Fibroblast of skin of back (primary cell): ENCODE results near the gene FGF4. TPM values are rescaled to one million over a fixed set of nuclear protein-coding genes. Genes with fewer than 3 reads are reported as not detected.
A peak's percentile ranks its signal among the peaks of the same experiment; 100 is the strongest.

Experiments used
- DNase-seq: peaks from one replicate; pipeline ENCODE4 v3.0.0-alpha.2; 2013
- polyA plus RNA-seq, 2 experiments: library from polyadenylated mRNA; unstranded; fragments of 120-200 nt; gene quantifications; one replicate each; pipeline ENCODE4 v1.2.1, GENCODE V29; 2013; ENCODE audit not compliant: insufficient read length in 2 of 2

The FGF4 gene
- polyA plus RNA-seq (2013, experiment 1 of 2; ENCODE audit: insufficient read length): 0.04 TPM
- polyA plus RNA-seq (2013, experiment 2 of 2; ENCODE audit: insufficient read length): not detected

- DNase-seq: no peak
Observed at GRCh38 chr11:69775163-69775755, at the start of gene FGF4. Gene FGF4, minus strand, starts transcription at chr11:69775341. Its CDS starts 257 bp downstream, at chr11:69775084.

GRCh38 chr11:69823641-69824265 is 48.6 kb upstream of the FGF4 start:
- DNase-seq: no peak

GRCh38 chr11:69822676-69823494 is 47.7 kb upstream of the FGF4 start:
- DNase-seq: no peak

- no peak for DNase-seq
Observed at GRCh38 chr11:69821511-69822040, 46.4 kb upstream of the FGF4 start.

GRCh38 chr11:69820441-69820840 is 45.3 kb upstream of the FGF4 start:
- no peak for DNase-seq

- DNase-seq: no peak
Observed at GRCh38 chr11:69819541-69820070, 44.5 kb upstream of the FGF4 start.

- no peak for DNase-seq
Observed at GRCh38 chr11:69818603-69819441, 43.7 kb upstream of the FGF4 start, which contains the start of gene FGF3. Gene FGF3, minus strand, starts transcription at chr11:69819416. Its CDS starts 483 bp downstream, at chr11:69818933.

- DNase-seq: no peak
Observed at GRCh38 chr11:69818231-69818602, 43.1 kb upstream of the FGF4 start.

GRCh38 chr11:69817265-69818230 is 42.4 kb upstream of the FGF4 start:
- DNase-seq: no peak

- no peak for DNase-seq
Observed at GRCh38 chr11:69816671-69817070, 41.5 kb upstream of the FGF4 start.

GRCh38 chr11:69815973-69816372 is 40.8 kb upstream of the FGF4 start:
- DNase-seq: no peak

GRCh38 chr11:69814902-69815301 is 39.8 kb upstream of the FGF4 start:
- no peak for DNase-seq

GRCh38 chr11:69814411-69814810 is 39.3 kb upstream of the FGF4 start:
- DNase-seq: no peak

- no peak for DNase-seq
Observed at GRCh38 chr11:69813839-69814238, 38.7 kb upstream of the FGF4 start.

GRCh38 chr11:69812946-69813345 is 37.8 kb upstream of the FGF4 start:
- no peak for DNase-seq

GRCh38 chr11:69812256-69812655 is 37.1 kb upstream of the FGF4 start:
- DNase-seq: no peak

GRCh38 chr11:69811431-69811830 is 36.3 kb upstream of the FGF4 start:
- no peak for DNase-seq

- DNase-seq: no peak
Observed at GRCh38 chr11:69810289-69811118, 35.4 kb upstream of the FGF4 start.

- DNase-seq: peak; percentile 52
Observed at GRCh38 chr11:69808667-69809086, 33.5 kb upstream of the FGF4 start.
